ENCODE results near the gene AP2A1.

The AP2A1 gene

DNA sequence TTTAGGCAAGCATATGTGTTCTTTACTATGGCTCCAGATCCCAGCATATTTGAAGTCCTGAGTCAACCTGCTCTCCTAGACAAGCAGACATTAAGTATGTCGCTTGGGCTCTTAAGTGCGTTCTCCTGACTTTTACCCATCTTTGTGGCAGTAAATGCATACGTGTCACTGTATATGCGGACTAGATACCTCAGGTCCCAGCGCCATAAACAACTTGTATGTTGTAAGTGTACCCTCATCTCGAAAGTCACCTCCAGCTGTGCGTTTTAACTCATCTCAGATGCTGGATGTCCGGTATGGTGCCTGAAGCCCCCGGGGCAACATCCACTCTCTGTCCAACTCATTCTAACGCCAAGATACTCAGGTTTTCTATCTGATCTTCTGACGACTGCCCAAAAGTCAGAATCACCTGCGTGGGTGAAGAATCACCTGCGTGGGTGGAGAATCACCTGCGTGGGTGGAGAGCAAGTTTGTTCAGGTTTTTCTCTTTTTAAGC, 85.9 kb downstream of the AP2A1 start:
- no peak for TF ChIP-seq USF1 (IDR thresholded peaks at IDR 0.05)
- no peak for TF ChIP-seq YY1 (IDR thresholded peaks at IDR 0.05; ENCODE audit: low read depth)
- no peak for TF ChIP-seq RAD21 (IDR thresholded peaks at IDR 0.05; ENCODE audit: low read depth)
- TF ChIP-seq EGR1 (IDR thresholded peaks at IDR 0.05), result peak; percentile 19; the same call in 1 of the 2 replicates

- TF ChIP-seq YY1 (IDR thresholded peaks at IDR 0.05; ENCODE audit: low read depth) (no peak), FOXM1 (IDR thresholded peaks at IDR 0.05; ENCODE audit: borderline replicate concordance, low read depth) (no peak), EGR1 (IDR thresholded peaks at IDR 0.05) (no peak), TEAD4 (IDR thresholded peaks at IDR 0.05) (no peak), CEBPB (IDR thresholded peaks at IDR 0.05) (no peak), RAD21 (IDR thresholded peaks at IDR 0.05; ENCODE audit: low read depth) (no peak), USF1 (IDR thresholded peaks at IDR 0.05) (no peak), EP300 (IDR thresholded peaks at IDR 0.05; ENCODE audit: borderline replicate concordance) (no peak), TCF12 (IDR thresholded peaks at IDR 0.05; ENCODE audit: low read depth) (no peak), NFIC (IDR thresholded peaks at IDR 0.05) (no peak), ZBTB7A (IDR thresholded peaks at IDR 0.05; ENCODE audit: low read depth) (no peak), TAF1 (IDR thresholded peaks at IDR 0.05; ENCODE audit: low read depth) (no peak), CREB1 (IDR thresholded peaks at IDR 0.05; ENCODE audit: low read depth) (no peak)
- TF ChIP-seq, protein P1, sequence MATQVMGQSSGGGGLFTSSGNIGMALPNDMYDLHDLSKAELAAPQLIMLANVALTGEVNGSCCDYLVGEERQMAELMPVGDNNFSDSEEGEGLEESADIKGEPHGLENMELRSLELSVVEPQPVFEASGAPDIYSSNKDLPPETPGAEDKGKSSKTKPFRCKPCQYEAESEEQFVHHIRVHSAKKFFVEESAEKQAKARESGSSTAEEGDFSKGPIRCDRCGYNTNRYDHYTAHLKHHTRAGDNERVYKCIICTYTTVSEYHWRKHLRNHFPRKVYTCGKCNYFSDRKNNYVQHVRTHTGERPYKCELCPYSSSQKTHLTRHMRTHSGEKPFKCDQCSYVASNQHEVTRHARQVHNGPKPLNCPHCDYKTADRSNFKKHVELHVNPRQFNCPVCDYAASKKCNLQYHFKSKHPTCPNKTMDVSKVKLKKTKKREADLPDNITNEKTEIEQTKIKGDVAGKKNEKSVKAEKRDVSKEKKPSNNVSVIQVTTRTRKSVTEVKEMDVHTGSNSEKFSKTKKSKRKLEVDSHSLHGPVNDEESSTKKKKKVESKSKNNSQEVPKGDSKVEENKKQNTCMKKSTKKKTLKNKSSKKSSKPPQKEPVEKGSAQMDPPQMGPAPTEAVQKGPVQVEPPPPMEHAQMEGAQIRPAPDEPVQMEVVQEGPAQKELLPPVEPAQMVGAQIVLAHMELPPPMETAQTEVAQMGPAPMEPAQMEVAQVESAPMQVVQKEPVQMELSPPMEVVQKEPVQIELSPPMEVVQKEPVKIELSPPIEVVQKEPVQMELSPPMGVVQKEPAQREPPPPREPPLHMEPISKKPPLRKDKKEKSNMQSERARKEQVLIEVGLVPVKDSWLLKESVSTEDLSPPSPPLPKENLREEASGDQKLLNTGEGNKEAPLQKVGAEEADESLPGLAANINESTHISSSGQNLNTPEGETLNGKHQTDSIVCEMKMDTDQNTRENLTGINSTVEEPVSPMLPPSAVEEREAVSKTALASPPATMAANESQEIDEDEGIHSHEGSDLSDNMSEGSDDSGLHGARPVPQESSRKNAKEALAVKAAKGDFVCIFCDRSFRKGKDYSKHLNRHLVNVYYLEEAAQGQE (IDR thresholded peaks at IDR 0.05; ENCODE audit: low read depth), result no peak
- TF ChIP-seq, protein P2, sequence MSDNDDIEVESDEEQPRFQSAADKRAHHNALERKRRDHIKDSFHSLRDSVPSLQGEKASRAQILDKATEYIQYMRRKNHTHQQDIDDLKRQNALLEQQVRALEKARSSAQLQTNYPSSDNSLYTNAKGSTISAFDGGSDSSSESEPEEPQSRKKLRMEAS (IDR thresholded peaks at IDR 0.05), result no peak
Measured at GRCh38 chr19:49853852-49854377, 87.1 kb downstream of the AP2A1 start.

GRCh38 chr19:49854378-49855263, 87.8 kb downstream of the AP2A1 start:
- no peak for TF ChIP-seq ZBTB7A (IDR thresholded peaks at IDR 0.05; ENCODE audit: low read depth)
- TF ChIP-seq TAF1 (IDR thresholded peaks at IDR 0.05; ENCODE audit: low read depth), result no peak
- TF ChIP-seq RAD21 (IDR thresholded peaks at IDR 0.05; ENCODE audit: low read depth), result no peak
- TF ChIP-seq CEBPB (IDR thresholded peaks at IDR 0.05), result no peak
- TF ChIP-seq YY1 (IDR thresholded peaks at IDR 0.05; ENCODE audit: low read depth), result no peak
- TF ChIP-seq, protein P2 (IDR thresholded peaks at IDR 0.05), result no peak
- TF ChIP-seq, protein P1 (IDR thresholded peaks at IDR 0.05; ENCODE audit: low read depth), result no peak
- no peak for TF ChIP-seq EGR1 (IDR thresholded peaks at IDR 0.05)
- no peak for TF ChIP-seq CREB1 (IDR thresholded peaks at IDR 0.05; ENCODE audit: low read depth)
- TF ChIP-seq EP300 (IDR thresholded peaks at IDR 0.05; ENCODE audit: borderline replicate concordance), result no peak; the same call in 1 of the 2 replicates
- TF ChIP-seq TCF12 (IDR thresholded peaks at IDR 0.05; ENCODE audit: low read depth), result no peak
- no peak for TF ChIP-seq FOXM1 (IDR thresholded peaks at IDR 0.05; ENCODE audit: borderline replicate concordance, low read depth)
- no peak for TF ChIP-seq USF1 (IDR thresholded peaks at IDR 0.05)
- TF ChIP-seq NFIC (IDR thresholded peaks at IDR 0.05), result no peak
- no peak for TF ChIP-seq TEAD4 (IDR thresholded peaks at IDR 0.05)

GRCh38 chr19:49855277-49855675, 88.5 kb downstream of the AP2A1 start:
- TF ChIP-seq EP300 (IDR thresholded peaks at IDR 0.05; ENCODE audit: borderline replicate concordance), result no peak
- no peak for TF ChIP-seq TEAD4 (IDR thresholded peaks at IDR 0.05)
- TF ChIP-seq USF1 (IDR thresholded peaks at IDR 0.05), result no peak
- TF ChIP-seq, protein P2 (IDR thresholded peaks at IDR 0.05), result no peak
- TF ChIP-seq FOXM1 (IDR thresholded peaks at IDR 0.05; ENCODE audit: borderline replicate concordance, low read depth), result no peak
- no peak for TF ChIP-seq YY1 (IDR thresholded peaks at IDR 0.05; ENCODE audit: low read depth)
- TF ChIP-seq, protein P1 (IDR thresholded peaks at IDR 0.05; ENCODE audit: low read depth), result no peak
- no peak for TF ChIP-seq ZBTB7A (IDR thresholded peaks at IDR 0.05; ENCODE audit: low read depth)
- TF ChIP-seq EGR1 (IDR thresholded peaks at IDR 0.05), result no peak
- TF ChIP-seq TCF12 (IDR thresholded peaks at IDR 0.05; ENCODE audit: low read depth), result no peak
- TF ChIP-seq TAF1 (IDR thresholded peaks at IDR 0.05; ENCODE audit: low read depth), result no peak
- TF ChIP-seq CEBPB (IDR thresholded peaks at IDR 0.05), result no peak

Measured in Ishikawa (cell line).